HG02885 (cell line): ENCODE measurements around the gene TRIM37.

Source experiments
- ATAC-seq: cut with Tn5 transposase; IDR thresholded peaks from one replicate; pipeline ENCODE4 v1.9.1; 2021; ENCODE audit warnings: mild to moderate bottlenecking; ENCODE audit not compliant: unreplicated experiment, poor library complexity

TRIM37 gene

DNA sequence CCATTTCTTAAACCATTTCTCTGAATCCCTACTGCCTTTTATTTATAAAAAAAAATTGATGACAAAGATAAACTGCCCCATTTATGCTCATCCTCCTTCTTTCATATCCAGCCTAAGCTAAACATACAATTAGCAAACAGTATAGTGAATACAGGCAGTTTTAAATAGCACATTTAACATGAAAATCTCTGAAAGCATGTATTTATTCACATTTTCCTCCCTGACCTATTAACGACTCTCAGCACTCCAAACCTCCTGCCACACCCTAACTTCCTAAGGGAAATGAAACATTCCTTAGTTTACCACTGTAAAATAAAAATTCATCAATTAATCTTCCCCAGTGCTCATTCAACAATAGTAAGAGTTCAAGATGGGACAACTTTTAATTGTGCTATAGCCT lies 56.9 kb downstream of the TRIM37 start:
- no peak for ATAC-seq

GRCh38 chr17:59047616-59048015 lies 59.1 kb downstream of the TRIM37 start:
- ATAC-seq, result no peak

DNA sequence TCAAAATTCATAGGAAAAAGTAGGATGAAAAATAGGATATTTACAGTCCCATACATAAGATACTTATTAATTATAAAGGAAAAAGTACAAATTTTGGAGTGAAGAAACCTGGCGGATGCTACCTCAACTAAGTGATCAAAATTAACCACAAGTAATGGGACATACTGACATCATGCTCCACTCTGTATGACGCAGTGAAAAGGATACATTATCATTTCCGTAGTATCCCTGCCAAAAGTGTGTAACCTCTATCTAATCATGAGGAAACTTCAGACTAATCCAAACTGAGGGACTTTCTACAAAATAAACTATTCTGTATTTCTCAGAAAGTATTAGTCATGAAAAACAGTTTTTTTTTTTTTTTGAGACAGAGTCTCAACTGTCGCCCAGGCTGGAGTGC lies 60.5 kb downstream of the TRIM37 start:
- no peak for ATAC-seq

- ATAC-seq, result no peak
These were observed 67.9 kb downstream of the TRIM37 start for GRCh38 chr17:59038734-59039133.

DNA sequence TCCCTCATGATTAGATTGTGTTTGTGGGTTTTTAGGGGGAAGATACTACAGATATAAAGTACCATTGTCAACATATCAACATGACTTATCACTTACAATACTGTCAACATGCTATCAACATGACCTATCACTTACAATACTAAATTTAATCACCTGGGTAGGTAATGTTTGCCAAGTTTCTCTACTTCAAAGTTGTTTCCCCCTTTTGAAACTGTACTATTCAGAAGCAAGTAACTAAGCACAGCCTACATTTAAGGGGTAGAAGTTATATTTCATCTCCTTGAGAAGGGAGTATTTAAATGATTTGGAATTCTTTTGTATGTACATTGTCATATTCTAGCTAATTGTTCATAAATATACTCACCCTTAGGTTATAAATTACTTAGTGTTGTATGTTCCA lies 68.7 kb downstream of the TRIM37 start:
- no peak for ATAC-seq

GRCh38 chr17:59030811-59031210 lies 75.9 kb downstream of the TRIM37 start:
- no peak for ATAC-seq

GRCh38 chr17:59028328-59028727 lies 78.4 kb downstream of the TRIM37 start:
- no peak for ATAC-seq

DNA sequence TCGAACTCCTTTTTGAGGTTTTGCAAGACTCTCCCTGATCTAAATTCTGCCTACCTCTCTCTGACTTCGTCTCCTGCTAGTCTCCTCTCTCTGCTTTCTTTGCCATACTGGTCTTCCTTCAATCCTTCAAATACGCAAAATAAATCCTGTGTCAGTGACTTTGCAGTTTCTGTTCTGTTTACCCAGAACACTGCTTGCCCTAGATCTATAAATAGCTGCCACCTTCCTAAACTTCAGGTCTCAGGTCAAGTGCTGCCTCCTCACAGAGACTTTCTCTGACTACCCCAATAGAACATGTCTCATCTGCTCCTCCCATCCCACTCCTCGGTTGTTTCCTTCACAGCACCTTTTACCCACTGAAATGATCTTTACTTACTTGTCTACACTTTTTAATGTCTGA lies 78.9 kb downstream of the TRIM37 start:
- ATAC-seq, result no peak

DNA sequence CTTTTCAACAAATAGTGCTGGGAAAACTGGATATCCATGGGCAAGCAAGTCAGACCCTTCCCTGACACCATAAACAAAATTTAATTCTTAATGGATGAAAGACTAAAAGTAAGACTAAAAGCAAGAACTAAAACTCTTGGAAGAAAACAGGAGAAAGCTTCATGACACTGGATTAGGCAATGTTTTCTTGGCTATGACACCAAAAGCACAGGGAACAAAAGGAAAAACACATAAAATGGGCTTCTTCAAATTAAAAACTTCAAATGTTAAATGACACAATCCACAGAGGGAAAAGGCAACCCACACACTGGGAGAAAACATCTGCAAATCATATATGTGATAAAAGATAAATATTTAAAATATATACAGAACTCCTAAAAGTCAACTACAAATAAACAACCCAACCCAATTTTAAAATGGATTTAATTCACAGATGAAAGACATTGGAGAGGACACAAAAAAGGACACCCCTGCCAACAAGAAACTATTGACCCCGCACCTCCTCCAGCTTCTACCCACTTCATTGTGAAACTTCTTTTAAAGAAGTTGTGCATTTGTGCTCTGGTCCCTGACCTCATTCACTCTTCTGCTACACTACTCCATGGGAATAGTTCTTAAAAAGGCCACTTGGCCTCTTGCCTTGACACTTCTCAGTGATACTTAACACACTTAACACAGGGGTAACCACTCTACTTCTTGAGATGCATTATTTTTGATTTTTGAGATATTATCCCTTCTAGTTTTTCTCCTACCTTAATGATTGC lies 80.3 kb downstream of the TRIM37 start:
- no peak for ATAC-seq

DNA sequence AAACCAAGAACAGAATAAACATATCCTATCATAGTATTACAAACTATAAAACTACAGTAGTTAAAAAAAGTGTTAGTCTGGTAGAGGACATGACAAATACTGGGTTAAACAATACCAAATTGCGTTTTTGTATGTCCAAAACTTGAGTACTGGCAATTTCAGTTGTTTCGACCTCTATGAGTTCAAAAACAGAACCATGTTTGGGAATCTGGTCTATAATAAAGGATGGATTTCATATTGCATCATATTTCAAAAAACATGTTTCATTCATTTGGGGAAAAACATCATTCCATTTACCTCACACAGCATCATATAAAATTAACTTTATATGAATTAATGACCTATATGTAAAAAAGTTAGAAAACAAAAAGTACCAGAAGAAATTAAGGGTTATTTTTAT lies 81.8 kb downstream of the TRIM37 start:
- ATAC-seq, result no peak

- no peak for ATAC-seq
These were observed 88.7 kb downstream of the TRIM37 start for GRCh38 chr17:59018019-59018418.

GRCh38 chr17:59011975-59012374 lies 94.7 kb downstream of the TRIM37 start:
- no peak for ATAC-seq

GRCh38 chr17:59010026-59010425 lies 96.7 kb downstream of the TRIM37 start:
- ATAC-seq, result no peak

DNA sequence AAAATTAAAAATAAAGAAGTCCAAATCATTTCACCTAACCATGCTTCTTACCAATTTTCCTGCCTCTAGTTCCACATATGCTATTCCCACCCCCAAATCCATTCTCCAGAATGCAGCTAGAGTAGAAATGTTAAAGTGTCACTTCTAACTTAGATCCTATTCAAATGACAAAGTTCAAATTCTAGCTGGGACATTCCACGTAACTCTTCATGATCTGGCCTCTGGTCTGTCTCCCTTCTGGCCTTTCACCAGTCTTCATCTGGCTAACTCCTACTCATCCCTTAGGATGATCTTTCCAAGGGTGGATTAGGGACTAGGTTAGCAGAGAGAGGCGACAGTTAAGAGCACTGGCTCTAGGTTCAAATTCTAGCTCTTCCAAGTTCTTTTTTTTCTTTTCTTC lies 97.9 kb downstream of the TRIM37 start:
- ATAC-seq, result no peak

DNA sequence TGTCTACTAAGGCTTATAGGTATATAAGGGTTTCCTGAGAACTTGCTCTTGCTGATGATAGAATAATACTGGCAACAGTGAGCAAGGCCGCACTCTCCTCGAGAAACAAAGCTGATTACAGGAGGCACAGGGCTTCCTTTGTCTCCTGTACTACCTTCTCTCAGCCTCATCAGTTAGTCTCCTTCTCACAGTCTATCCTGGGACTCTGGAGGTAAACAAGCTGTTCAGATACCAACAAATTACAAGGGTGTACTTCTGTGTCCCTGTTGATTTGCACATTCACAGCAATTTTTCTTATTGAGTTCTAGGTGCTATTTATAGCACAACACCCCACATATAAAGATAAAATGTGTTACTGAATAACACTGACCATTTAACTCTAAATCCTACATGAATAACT lies 98.7 kb downstream of the TRIM37 start:
- ATAC-seq, result no peak

- no peak for ATAC-seq
These were observed 102.2 kb downstream of the TRIM37 start for GRCh38 chr17:59004338-59005111.

- ATAC-seq, result no peak
These were observed 102.8 kb downstream of the TRIM37 start for GRCh38 chr17:59003860-59004259.

GRCh38 chr17:59002848-59003247 lies 103.8 kb downstream of the TRIM37 start:
- ATAC-seq, result no peak

GRCh38 chr17:59002126-59002525 lies 104.6 kb downstream of the TRIM37 start:
- ATAC-seq, result no peak

DNA sequence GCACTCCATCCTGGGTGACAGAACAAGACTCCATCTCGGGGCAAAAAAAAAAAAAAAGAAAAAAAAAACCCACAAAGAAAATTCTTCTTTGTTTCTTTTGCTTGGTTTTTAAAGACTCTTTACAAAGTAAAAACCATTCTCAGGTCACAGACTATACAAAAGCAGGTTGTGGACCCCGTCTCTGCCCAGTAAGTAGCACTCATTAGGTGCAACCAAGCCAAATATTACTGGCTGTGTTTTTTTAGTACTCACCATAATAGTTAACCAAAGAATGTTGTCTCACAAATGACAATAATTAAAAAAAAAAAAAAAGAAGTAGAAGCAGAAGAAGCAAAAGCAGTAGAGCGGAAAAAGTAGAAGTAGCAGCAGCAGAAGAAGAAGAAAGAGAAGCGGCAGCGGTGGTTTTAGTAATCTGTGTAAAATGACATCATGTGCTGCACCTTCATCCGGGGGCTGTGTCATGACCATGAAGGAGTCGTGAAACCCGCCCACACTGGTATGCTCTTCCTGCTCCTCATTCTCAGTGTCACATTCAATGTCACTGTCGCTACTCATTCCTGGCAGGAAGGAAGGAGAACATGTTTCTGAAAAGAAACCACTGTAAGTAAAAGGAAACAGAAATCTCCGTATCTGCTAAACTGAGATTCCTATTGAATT lies 105.4 kb downstream of the TRIM37 start:
- peak; percentile 91 for ATAC-seq

- ATAC-seq, result no peak
These were observed 106.7 kb downstream of the TRIM37 start for GRCh38 chr17:59000022-59000421.
